Adrenal gland (tissue), 12 donors: ENCODE results near the gene SMG5. TPM values are rescaled to one million over a fixed set of nuclear protein-coding genes. Genes with fewer than 3 reads are reported as not detected.

Experiments
- DNase-seq, 7 donors: peaks; one replicate each; pipeline ENCODE4 v3.0.0-alpha.2; 2019 to 2020
- H3K27ac ChIP-seq, 5 donors: fragments of 200-600 bp; sonication (generic) in 4 of 5; 1 replicate in 3 of 5; 2 replicates in 2 of 5; pipeline versions ENCODE4 v1.5.1 to v1.8.0; 2016 to 2020; ENCODE audit warnings: mild to moderate bottlenecking in 1 of 5
- H3K27me3 ChIP-seq: fragments of 200-600 bp; 2 replicates; pipeline ENCODE4 v1.8.0; 2021
- H3K36me3 ChIP-seq, 2 donors: fragments of 200-600 bp; replicated peaks in 1 of 2; 1 replicate in 1 of 2; 2 replicates in 1 of 2; pipeline versions ENCODE4 v1.5.1 to v1.8.0; 2018 to 2022
- H3K4me1 ChIP-seq, 2 donors: fragments of 200-600 bp; replicated peaks in 1 of 2; 1 replicate in 1 of 2; 2 replicates in 1 of 2; pipeline versions ENCODE4 v1.5.1 to v1.8.0; 2018 to 2021
- H3K4me3 ChIP-seq, 4 donors: fragments of 200-600 bp; sonication (generic) in 3 of 4; one replicate each; pipeline ENCODE4 v1.5.1; 2016 to 2018
- H3K9me3 ChIP-seq, 3 donors: fragments of 200-600 bp; sonication (generic) in 1 of 3; replicated peaks in 1 of 3; 1 replicate in 2 of 3; 2 replicates in 1 of 3; pipeline versions ENCODE4 v1.5.1 to v1.8.0; 2016 to 2021
- POLR2A ChIP-seq, 2 donors: fragments of 450-650 bp; IDR thresholded peaks; one replicate each; pipeline ENCODE4 v1.6.1; 2017; ENCODE audit warnings: antibody characterized with exemption in 2 of 2, mild to moderate bottlenecking in 2 of 2, moderate library complexity in 1 of 2
- WGBS, 4 donors: extraction: QIAGEN DNeasy Blood & Tissue Kit in 2 of 4; methylation state at CpG; one replicate each; pipeline versions ENCODE4 v1.1.5 to v1.1.7; 2013 to 2017; 5-methylcytosine and 5-hydroxymethylcytosine counted together
- intact Hi-C, 2 donors: fragments of 100-400 bp; cut with DNase I; formaldehyde crosslinking; loops; one replicate each; pipeline versions ENCODE4 v1.14.1 to v1.15.0; 2022 to 2023
- polyA plus RNA-seq, 3 donors: library from polyadenylated mRNA; stranded (reverse); fragments of 200-250 nt in 2 of 3; fragments of 350-450 nt in 1 of 3; fragmentation: Illumina TruSeq in 1 of 3; extraction: RNeasy Lipid Tissue Mini Kit (QIAGEN cat#74804) in 1 of 3; gene quantifications; one replicate each; pipeline ENCODE4 v1.2.3, GENCODE V29; 2013 to 2014
- total RNA-seq, 9 donors: library from RNA; depleted of rRNA in 4 of 9; stranded (reverse); fragments of >200 nt in 4 of 9; fragments of 120-200 nt in 1 of 9; fragmentation: NEBNext Ultra II Directional in 1 of 9; extraction: Animal tissue kit (Norgen Biotek cat#: 25700) in 1 of 9; gene quantifications; one replicate each; pipeline versions ENCODE4 v1.1.0 to v1.2.4, GENCODE V29; 2013 to 2023
- TF ChIP-seq, protein P1 (sequence below), 6 experiments: fragments of 450-650 bp in 4 of 6; fragments of 200-600 bp in 2 of 6; sonication (generic) in 1 of 6; IDR thresholded peaks; 1 replicate in 5 of 6; 2 replicates in 1 of 6; pipeline versions ENCODE4 v1.5.1 to v1.8.0; 2016 to 2021; ENCODE audit warnings: antibody characterized with exemption in 6 of 6, mild to moderate bottlenecking in 2 of 6, moderate library complexity in 1 of 6
- donor health status: healthy with polysubstance abuse.
- donor health status: Bipolar disorder and iron deficiency.
- donor health status: DM: yes; HTN: yes; CAD: no.
- donor health status: DM: no; HTN: no; CAD: no.
- donor health status: DM: no; HTN: no; CAD: no.
- donor health status: DM: yes; HTN: yes; CAD: no.

Gene SMG5
- total and polyA plus RNA-seq, 12 donors = 25.5 to 110 (median 83.5) TPM

- H3K9me3 ChIP-seq = no peaks in the 10 kb centered on the region
- intact Hi-C loops = no loop called here
- no peaks in the 10 kb centered on the region for H3K4me1 ChIP-seq
- no peak overlapping the region for H3K4me3 ChIP-seq
- no peaks in the 10 kb centered on the region for H3K27me3 ChIP-seq
- no peak for DNase-seq
- H3K36me3 ChIP-seq = peaks cover 0 to 64% of the 10 kb centered on the region in 2 donors
- WGBS, 4 donors = 91 to 95% (median 95%) methylated on average over 5 of the region's 5 CpGs
- no peak overlapping the region for H3K27ac ChIP-seq
- no peak for TF ChIP-seq POLR2A (IDR thresholded peaks at IDR 0.05)
- TF ChIP-seq, protein P1, sequence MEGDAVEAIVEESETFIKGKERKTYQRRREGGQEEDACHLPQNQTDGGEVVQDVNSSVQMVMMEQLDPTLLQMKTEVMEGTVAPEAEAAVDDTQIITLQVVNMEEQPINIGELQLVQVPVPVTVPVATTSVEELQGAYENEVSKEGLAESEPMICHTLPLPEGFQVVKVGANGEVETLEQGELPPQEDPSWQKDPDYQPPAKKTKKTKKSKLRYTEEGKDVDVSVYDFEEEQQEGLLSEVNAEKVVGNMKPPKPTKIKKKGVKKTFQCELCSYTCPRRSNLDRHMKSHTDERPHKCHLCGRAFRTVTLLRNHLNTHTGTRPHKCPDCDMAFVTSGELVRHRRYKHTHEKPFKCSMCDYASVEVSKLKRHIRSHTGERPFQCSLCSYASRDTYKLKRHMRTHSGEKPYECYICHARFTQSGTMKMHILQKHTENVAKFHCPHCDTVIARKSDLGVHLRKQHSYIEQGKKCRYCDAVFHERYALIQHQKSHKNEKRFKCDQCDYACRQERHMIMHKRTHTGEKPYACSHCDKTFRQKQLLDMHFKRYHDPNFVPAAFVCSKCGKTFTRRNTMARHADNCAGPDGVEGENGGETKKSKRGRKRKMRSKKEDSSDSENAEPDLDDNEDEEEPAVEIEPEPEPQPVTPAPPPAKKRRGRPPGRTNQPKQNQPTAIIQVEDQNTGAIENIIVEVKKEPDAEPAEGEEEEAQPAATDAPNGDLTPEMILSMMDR (IDR thresholded peaks at IDR 0.05) = no peak
Measured at GRCh38 chr1:156238248-156238647, 44.4 kb downstream of the SMG5 start.

DNA sequence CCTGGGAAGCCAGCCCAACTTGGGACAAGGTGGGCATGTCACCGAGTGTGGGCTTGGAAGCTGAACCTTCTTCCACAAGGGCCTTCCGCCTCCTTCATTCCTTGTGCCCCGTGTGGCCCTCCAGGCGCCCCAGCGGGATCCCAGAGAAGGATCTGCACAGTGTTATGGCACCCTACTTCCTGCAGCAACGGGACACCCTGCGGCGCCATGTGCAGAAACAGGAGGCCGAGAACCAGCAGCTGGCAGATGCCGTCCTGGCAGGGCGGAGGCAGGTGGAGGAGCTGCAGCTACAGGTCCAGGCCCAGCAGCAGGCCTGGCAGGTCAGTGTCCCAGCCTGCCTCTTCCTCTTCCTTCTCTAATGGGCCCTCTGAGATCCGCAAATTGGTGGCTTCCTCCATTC, 46.5 kb downstream of the SMG5 start:
- intact Hi-C loops = no loop called here
- DNase-seq = no peak
- Histone ChIP-seq H3K4me1 (no peaks in the 10 kb centered on the region), H3K4me3 (no peak overlapping the region), H3K27me3 (no peaks in the 10 kb centered on the region), H3K9me3 (no peaks in the 10 kb centered on the region), H3K27ac (no peak overlapping the region), H3K36me3 (peaks cover 0 to 64% of the 10 kb centered on the region in 2 donors)
- WGBS, 4 donors = 83 to 96% (median 95%) methylated on average over 3 to 12 of the region's 12 CpGs
- TF ChIP-seq, protein P1 (IDR thresholded peaks at IDR 0.05) = no peak
- TF ChIP-seq POLR2A (IDR thresholded peaks at IDR 0.05) = no peak

GRCh38 chr1:156233426-156234127, 49.0 kb downstream of the SMG5 start:
- no peak for TF ChIP-seq POLR2A (IDR thresholded peaks at IDR 0.05)
- TF ChIP-seq, protein P1 (IDR thresholded peaks at IDR 0.05) = no peak
- intact Hi-C loops = no loop called here
- H3K36me3 ChIP-seq = peaks cover 0 to 50% of the 10 kb centered on the region in 2 donors
- H3K9me3 ChIP-seq = no peaks in the 10 kb centered on the region
- H3K27me3 ChIP-seq = no peaks in the 10 kb centered on the region
- 86 to 94% (median 89%) methylated on average over 5 of the region's 5 CpGs for WGBS, 4 donors
- no peak for DNase-seq
- H3K27ac ChIP-seq = no peak overlapping the region
- no peaks in the 10 kb centered on the region for H3K4me1 ChIP-seq
- no peak overlapping the region for H3K4me3 ChIP-seq

DNA sequence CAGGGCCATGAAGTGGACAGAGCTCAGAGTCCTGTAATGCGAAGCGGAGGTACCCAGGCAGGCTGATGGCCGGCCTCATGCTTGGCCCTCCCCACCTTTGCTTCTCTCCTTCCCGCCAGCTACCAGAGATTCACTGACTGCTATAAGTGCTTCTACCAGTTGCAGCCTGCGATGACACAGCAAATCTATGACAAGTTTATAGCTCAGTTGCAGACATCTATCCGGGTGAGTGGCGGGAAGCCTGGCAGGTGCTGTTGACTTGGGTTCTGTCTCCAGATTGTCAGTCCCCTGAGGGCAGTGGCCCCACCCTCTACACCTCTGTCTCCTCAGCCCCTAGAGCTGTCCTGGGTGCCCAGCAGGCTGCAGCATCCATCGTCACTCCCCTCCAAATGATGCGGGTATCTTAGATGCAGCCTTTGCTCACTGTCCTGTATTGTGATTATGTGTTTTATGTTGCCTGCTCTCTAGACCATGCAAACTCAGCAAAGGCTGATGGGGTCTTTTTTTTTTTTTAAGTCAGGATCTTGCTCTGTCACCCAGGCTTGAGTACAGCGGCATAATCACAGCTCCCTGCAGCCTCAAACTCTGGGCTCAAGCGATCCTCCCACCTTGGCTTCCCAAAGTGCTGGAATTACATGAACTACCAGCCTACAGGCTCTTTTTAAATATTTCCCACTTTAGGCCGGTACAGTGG, 50.3 kb downstream of the SMG5 start:
- no peak for TF ChIP-seq POLR2A (IDR thresholded peaks at IDR 0.05)
- TF ChIP-seq, protein P1 (IDR thresholded peaks at IDR 0.05) = no peak
- Histone ChIP-seq H3K4me3 (no peak overlapping the region), H3K9me3 (no peaks in the 10 kb centered on the region), H3K4me1 (no peaks in the 10 kb centered on the region), H3K36me3 (peaks cover 0 to 40% of the 10 kb centered on the region in 2 donors), H3K27ac (no peak overlapping the region), H3K27me3 (no peaks in the 10 kb centered on the region)
- intact Hi-C loops = no loop called here
- no peak for DNase-seq
- WGBS, 4 donors = 88 to 95% (median 92%) methylated on average over 10 to 12 of the region's 12 CpGs
